Activated CD8-positive, alpha-beta memory T cell treated with anti-CD3 and anti-CD28 coated beads, Interleukin-2, amount 50 U/mL, for 24 hours (primary cell): ENCODE results near the gene SP2.

ENCODE experiments used
- DNase-seq: peaks from one replicate; pipeline ENCODE4 v3.0.0-alpha.2; 2020; ENCODE audit errors: extremely low read depth

SP2 gene

DNA sequence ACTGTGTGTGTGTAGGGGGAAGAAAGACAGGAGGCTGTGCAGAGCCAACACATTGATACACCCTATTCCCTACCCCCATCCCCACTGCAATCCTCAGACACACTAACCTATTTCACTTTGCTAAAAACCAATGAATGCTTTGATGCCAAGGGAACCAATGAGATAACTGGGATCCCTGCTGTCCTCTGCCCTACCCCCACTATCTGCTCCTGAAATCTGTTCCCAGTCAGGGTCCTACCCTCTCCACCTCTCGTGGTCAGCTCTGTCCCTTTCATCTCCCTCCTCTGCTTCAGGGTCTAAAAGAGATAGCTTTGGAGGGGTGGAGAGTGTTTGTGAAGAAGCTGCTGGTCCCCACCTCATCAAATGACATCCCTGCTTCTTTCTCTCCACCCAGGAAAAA, 26.0 kb upstream of the SP2 start:
- no peak for DNase-seq

DNA sequence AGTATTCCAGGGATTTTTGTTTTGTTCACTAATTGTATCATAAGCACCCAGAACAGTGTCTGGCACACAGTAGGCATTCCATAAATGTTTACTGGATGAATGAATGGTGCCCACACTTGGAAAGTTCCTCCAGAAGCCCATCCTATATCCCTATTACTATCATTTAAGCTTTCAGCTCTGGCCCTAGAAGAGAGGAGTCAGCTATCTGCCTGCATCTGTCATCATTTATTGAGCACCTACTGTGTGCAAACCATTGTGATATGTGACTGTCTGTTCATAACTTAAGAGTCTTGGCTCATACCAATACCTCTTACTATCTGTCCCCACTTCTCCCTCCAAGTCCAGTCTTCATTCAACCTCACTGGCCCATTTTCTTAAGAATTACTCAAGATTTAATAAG, 25.0 kb upstream of the SP2 start:
- no peak for DNase-seq

DNA sequence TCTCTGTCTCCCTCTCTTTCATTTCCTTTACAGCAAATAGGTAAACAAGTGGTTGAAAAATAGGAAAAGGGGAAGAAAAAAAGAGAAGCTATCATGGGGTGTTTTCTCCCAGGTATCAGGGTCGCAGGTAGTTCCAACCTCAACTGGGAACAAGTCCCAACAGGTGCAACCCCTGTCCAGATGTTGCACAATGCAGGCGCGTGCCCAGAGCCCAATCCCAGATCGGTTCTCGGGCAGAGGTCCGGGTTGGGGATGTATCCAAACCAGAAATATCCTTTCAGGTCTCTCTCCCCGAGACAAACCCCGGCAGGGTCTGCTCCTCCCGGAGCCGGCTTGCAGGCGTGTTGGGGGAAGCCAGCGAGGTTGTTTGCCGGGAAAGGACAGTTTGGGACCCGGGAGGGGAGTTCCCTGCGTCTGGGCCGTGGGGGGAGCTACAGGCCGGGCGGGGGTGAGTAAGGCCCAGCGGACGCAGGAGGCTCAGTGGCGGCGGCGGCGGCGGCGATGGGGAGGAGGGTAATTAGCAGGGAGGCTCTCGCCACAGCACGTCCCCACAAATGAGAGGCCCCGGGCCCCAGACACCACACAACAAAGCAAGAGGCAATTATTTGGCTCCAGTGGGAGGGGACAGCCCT, 23.9 kb upstream of the SP2 start:
- DNase-seq: no peak

DNA sequence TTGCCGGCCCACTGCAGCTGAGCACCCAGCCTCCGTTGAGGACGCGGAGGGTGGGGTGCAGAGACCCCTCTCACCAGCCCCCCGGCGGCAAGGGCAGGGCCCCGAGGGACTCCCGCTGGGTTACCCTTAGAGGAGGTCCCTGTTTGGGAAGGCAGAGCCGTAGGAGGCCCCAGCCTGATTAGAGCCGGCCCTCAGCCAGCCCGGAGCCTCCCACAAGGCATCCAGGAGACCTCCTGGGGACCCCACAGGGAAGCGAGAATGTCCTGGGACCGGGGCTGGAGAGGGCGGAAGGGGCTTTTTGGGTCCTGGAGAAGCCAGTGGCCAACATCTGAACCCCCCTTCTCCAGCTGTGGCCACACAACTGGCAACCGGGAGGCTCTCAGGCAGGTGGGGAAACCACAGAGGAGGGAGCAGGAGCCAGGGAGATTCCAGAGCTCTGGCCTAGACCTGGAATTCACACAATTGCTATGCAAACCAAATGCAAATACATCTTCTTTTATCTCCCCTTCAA, 23.3 kb upstream of the SP2 start:
- DNase-seq: no peak

DNA sequence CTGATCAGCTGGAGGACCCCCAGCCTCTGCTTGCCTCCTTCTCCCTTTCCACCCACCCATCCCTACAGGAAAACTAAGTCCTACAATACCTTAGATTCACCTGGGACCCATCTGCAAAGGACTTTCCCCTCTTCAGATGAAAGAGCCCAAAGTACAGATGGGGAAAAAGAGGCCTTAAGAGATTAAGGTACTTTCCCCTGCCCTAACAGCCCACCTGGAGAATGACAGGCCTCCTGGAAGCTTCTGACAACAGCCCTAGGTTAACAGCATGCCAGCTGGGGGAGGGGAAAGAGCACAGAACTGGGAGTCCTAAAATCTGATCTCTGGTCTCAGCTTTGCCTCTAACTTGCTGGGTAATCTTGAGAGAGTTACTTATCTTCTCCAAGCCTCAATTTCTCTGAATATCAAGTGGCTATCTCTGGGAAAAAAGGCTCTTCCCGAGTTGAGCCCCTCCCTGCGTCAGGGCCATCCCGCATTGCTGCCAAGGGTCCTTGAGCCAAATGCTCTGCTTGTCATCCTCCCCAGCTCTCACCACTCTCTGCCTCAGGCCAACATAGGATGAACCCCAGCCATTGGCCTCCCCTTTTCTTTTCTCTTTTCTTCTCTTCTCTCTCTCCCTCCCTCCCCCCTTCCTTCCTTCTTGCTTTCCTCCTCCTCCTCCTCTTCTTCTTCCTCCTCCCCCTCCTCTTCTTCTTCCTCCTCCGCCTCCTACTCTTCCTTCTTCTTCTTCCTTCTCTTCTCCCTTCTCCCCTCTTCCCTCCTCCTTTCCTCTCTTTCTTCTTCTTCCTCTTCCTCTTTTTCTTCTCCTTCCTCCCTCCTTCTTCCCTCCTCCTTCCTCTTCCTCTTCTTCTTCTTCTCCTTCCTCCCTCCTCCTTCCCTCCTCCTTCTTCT, 22.6 kb upstream of the SP2 start:
- no peak for DNase-seq

DNA sequence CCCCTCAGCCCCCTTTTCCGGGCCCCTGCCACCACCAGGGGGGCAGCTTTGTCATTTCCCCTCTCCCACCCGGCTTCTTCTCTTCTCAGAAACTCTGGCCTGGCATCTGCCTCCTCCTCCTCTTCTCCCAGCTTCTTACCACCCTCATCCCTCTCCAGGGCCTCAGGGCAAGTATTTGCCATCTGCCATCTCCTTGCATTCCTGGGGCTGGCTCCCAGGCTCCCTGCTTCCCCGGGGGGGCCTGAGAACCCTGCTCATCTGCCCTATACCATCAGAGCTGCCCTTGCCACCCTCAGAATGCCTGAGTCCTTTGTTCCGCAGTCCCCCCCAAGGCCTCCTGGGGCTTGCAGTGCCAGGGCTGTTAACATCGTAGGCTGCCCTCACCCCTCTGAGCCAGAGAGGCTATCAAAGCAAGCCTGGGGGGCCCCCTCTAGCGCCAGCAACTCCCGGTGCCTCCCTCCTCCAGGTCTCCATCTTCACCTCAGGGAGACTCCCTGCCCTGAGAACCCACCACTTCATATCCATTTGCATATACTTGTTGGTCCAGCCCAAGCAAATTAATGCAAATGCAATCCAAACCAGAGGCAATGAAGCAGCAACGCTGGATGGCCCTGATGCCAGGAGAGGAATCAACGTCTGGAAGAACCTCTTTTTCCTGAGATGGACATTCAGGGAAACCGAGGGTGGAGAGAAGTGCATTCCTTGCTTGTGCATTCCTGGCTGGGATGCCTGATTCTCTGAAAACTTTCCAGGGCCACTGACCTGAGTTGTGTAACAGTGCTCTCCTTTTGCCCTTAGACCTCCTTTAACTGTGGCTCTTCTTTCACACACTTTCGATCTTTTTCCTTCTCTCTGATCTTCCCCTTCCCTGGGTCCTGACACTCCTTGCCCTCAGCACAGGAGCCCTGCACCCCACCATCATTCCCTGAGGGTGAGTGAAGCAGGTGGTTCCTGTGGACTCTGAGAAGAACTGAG, 20.7 kb upstream of the SP2 start:
- no peak for DNase-seq

DNA sequence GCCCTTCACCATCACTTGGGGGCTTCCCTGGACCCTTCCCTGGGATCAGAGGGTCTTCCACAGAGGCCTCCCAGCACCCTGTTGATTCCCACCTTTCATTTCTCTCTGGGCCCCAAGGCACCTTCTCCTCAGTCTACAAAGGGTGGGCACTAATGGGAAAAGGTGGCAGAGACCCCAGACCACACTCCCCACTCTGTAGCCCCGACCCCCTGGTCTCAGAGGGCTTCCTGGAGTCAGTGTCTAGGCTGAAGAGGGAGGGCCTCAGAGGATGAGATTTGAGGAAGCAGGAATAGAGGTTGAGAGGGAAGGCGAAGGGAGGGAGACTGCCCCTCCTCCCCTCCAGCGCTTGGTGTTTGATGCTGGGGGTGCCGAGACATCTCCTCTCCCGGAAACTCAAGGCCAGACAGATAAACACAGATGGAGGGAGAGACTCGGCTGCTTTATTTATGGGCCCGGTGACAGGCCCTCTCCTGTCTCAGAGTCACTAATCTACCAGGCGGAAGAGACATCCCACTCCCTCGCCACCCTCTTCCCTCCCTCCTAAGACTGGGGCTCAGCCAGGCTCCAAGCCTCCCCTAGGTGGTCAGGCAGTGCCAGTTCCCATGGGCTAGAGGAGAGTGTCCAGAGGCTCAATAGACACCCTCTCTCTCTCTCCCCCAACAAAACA, 18.5 kb upstream of the SP2 start:
- no peak for DNase-seq

DNA sequence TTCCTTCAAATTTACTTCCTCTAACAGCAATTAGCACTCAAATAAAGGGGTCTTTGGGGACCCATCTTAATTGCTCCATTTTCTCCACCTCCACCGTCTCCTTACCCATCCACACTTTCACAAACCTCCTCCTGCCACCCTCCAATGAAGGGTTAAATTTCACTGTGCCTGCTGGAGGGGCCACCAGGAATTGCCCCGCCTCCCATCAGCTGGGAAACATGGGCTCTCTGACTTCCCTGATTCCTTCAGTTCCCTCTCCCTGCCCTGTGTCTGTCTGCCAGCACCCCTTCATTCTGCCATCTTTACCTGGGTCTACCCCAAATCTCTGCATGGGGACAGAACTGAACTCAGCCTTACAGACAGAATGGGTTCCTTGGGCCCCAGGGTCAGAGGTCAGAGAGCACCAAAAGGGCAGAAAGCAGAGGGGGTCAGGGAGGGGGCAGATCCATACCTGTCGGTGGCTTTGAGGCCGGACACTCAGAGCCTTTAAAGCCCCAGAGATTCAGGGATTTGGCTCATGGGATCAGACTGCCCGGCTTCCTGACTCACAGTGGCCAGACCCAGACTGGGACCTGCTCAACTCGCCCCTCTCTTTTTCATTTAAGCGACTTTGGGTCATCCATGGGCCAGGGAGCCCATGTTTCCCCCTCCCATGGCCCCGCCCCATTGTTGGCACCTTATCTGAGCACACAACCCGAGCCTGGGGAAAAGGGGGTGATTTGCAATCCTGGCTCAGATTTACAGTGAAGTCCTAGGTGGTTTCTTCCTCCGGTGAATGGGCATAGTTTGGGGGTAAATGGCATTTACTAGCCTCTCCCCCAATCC, 17.6 kb upstream of the SP2 start:
- DNase-seq: no peak

DNA sequence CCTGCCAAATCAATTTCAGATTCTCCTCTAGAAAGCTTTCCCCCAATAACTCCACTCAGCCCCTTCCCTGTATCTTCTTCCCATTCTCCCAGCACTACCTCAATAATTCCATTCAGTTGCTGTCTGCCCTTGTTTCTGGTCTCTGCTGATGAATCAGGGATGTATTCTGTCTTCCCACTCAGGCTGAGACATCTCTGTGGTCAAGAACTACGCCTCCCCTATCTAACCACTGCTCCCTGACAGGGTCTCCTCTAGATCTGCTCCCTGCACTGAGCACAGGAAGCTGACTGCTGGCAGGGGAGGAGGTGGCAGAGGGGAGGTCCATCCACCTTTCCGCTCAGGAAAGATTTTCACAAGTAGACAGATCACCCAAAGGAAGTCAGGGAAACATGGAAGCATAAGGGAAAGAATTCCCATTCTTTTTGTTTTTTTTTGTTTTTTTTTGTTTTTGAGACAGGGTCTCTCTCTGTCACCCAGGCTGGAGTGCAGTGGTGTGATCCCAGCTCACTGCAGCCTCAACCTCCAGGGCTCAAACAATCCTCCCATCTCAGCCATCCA, 16.9 kb upstream of the SP2 start:
- DNase-seq: no peak

DNA sequence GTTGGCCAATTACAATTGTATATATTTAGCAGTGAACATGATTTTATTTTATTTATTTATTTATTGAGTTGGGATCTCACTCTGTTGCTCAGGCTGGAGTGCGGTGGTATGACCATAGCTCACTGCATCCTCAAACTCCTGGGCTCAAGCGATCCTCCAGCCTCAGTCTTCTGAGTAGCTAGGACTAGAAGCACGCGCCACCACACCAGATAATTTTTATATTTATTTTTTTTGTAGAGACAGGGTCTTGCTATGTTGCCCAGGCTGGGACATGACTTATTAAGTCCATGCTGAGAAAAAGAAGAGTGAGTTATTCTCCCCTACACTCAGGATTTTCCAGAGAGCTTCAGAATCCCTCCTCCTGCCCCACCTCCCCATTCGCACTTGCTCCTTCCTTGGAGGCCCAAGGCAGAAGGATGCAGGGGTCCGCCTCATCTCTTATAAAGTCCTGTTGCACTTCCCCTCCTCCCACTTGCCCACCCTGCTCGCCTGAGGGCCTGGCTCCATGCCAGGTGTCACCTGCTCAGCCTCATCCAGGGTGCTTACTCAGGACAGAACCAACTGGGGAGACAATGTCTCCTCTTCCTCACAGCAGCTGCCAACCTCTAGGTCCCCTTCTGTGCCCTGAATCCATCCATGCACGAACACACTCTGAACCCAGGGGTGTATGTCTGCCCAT, 16.1 kb upstream of the SP2 start:
- no peak for DNase-seq

DNA sequence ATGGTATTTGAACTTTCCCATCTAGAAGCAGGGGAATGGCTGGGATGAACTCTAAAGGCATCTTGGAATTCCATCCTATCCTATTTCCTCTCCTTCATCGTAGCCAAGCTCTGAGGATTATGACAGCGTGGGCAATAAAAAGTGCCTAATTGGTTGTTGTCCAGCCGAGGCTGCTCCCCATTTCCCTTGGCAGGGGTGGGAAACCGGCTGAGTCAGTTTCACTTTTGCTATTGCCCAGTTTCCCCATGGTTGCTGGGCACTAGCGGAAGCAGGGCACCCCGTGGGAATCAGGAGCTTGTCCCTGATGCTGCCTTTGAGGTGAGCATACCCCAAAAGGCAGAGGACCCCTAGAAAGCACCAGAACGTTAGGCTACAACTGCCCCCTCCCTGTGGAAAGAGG, 13.8 kb upstream of the SP2 start:
- no peak for DNase-seq

DNA sequence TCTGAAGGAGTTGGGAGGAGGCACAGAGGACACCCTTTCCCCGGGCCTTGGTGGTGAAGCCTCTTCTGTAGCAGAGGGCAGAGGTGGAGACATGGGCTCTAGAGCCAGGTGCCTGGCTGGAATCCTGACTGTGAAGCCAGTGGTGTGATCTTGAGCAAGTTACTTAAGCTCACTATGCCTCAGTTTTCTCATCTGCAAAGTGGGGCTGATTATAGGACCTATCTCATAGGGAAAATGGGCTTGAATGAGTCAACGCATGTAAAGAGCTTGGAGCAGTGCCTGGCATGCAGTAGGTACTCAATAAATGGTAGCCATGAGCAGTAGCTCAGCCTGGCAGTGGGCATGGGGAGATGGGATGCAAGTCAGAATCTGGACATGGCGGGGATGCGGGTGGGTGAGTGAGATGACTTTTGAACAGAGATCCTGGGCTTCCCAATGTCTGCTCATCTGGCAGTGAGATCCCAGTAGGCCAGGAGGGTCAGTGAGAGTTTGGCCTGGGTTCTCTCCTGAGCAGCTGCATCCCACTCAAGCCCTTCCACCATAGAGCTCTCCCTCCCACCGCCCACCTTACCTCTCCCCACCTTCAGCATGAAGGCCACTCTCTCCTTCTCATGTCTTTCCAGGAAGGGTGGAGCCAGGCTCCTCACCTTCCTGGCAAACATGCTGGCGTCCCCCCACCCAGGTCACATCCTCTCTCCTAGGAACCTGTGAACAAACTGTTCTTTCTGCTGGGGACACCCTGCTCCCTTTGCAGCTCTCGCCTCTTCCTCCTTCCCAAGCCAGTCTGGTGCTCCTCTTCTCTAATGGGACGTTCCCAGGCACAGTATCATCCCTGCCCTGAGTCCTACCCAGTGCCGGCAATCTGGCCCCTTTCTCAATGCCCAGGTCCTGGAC, 13.1 kb upstream of the SP2 start:
- no peak for DNase-seq

DNA sequence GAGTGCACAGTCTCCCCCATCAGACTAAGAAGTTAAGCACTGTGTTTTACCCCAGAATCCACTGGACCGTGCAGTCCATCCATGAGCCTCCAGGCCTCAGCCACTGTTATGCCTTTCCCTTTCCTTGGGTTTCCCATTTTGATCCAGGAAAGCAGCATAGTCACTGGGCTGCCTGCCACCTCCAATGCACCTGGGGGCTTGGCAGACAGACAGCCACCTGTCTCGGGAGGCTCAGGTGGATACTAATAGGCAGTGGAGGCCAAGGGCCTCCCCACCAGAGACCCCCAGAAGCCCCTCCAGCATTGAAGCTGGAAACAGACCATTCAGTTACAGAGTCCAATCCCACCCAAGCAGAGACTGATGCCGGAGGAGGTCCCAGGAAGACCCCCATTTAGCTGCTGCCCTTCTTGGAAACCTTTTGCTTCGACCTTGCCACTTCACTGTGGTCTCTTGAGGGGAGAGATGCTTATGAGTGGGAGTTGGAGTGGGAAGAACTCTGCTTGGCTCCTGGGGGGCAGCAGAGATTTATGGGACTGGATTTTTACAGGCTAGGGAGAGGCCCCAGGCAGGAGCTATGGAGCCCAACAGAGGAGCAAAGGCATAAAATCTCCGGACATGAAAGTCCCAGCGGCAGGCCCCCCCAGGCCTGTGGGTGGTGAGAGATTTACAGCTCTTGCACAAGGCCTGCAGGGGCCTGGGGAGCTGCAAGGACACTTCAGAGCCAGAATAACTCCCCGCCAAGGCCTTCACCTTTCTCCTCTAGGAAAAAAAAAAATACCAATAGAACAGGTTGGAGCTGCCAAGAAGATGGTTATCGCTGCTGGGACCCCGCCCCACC, 12.2 kb upstream of the SP2 start:
- no peak for DNase-seq

DNA sequence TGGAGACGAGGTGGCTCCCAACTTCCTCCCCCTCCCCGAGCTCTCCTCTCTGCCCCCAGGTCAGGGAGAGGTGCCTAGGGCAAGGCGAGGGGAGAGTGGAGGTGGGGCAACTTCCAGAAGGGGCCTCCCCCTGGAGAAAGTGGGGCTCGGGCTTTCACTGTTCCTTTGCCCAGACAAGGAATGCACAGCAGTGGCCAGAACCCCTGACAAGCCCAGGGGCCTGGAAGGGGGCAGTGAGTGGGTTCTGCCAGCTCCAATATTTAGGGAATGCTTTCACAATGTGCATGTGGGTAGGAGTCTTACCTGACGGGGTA, 11.7 kb upstream of the SP2 start:
- no peak for DNase-seq

DNA sequence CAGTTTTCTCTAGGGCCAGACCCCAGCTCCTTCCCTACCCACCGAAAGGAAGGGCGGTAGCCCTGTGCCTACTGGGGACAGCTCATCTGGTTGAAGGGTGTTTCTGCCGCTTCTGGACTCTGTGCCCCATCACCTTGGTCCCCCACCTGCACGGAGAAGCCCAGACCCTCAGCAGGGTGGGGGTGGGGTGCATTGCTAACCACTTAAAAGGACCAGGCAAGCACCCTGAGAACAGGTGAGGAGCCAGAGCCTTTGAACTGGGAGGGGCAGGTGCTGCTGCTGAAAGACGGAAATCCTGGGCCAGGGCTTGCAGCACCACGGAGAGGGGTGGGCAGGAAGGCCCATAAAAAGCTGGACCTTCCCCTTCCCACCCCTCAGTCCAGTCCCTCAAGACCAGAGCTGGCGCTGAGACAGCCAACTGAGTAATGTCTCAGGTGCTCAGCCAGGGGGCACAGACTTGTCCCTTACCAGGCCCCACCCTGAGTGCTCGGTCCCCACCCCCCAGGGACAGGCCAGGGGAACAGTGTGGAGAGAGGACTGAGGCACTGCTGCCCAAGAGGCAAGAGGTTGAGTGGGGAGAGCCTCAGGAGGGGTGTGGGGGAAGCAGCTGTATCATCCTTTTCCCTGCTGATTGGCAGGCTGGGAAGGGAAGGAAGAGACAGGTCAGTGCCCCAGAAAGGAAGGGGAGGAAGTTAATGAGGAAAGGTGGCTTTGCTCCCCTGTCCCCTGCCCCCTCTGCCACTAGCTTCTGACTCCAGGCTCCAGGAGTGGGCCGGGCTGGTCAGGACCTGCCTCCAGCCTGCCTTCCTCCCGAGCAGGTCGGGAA, 10.9 kb upstream of the SP2 start:
- no peak for DNase-seq

DNA sequence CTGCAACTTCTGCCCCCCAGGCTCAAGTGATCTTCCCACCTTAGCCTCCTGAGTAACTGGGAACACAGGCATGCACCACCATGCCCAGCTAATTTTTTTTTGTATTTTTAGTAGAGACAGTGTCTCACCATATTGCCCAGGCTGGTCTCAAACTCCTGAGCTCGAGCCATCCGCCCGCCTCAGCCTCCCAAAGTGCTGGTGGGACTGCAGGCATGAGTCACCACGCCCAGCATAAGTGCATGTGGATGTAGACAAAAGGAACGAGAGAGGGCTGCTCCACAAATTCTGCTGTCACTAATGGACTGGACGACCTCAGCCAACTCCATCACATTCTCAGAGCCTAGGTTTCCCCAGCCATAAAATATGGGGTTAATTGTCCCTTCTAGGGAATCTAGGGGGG, 7.7 kb upstream of the SP2 start:
- DNase-seq: no peak
